IPS-15b (cell line): ENCODE results near the gene PRKCA.

Experiments used
- H3K27me3 ChIP-seq: one replicate; pipeline ENCODE4 v1.6.1; 2013; ENCODE audit warnings: low read length; ENCODE audit not compliant: control insufficient read depth, insufficient read depth
- H3K36me3 ChIP-seq: one replicate; pipeline ENCODE4 v1.6.1; 2013; ENCODE audit warnings: low read length; ENCODE audit not compliant: control insufficient read depth, insufficient read depth
- H3K4me1 ChIP-seq: one replicate; pipeline ENCODE4 v1.6.1; 2013; ENCODE audit warnings: mild to moderate bottlenecking, low read length; ENCODE audit not compliant: control insufficient read depth, insufficient read depth
- H3K4me3 ChIP-seq: one replicate; pipeline ENCODE4 v1.5.1; 2013; ENCODE audit warnings: low read depth, low read length
- H3K9ac ChIP-seq: one replicate; pipeline ENCODE4 v1.6.1; 2013; ENCODE audit warnings: low read depth, mild to moderate bottlenecking, low read length
- H3K9me3 ChIP-seq: one replicate; pipeline ENCODE4 v1.6.1; 2013; ENCODE audit warnings: mild to moderate bottlenecking, low read length; ENCODE audit not compliant: control insufficient read depth, insufficient read depth

Gene PRKCA

GRCh38 chr17:66638707-66639479 is 336.5 kb downstream of the PRKCA start:
- Histone ChIP-seq H3K4me3 (no peak overlapping the region), H3K4me1 (peaks cover 1% of the 10 kb centered on the region), H3K9ac (no peak overlapping the region), H3K36me3 (no peaks in the 10 kb centered on the region), H3K9me3 (no peaks in the 10 kb centered on the region), H3K27me3 (no peaks in the 10 kb centered on the region)

DNA sequence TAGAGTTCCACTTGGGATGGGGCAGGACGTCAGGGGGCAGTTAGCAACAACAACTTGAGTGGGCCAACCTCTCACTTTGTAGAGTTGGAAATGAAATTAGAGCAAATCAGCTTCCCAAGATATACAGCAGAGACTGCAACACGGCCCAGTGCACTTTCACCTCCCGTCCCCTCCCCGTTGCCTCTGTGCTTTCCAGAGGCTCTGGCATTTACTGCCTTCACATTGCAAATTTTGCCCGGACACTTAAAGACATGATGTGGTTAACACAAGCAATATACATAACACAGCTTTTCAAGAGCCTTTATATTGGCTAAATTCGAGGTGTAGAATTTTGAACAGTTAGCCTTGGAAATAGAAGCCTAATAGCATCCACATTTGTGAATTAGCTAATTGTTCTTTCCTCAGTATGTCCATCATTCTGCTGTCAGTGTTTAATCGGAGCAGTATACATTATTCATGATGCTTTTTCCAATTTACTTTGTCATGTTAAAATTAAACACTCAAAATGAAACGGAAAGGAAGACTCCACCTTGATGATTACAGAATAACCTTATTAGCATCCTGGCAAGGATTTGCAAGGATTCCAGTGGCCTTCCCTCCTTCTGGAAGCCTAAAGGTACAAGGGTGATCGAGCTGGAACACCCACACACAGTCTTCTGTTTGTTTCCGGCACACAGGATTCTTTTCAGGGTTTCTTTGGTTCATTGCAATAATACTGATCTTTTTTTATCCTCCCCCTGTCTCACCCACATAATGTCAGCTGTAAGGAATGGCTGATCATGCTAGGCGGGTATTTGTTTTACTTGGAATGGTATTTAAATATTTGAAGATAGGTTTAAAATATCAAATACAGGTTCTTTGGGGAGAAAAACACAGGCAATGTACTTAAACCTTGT is 341.6 kb downstream of the PRKCA start:
- Histone ChIP-seq H3K9me3 (no peaks in the 10 kb centered on the region), H3K4me1 (peaks cover 4% of the 10 kb centered on the region), H3K4me3 (no peak overlapping the region), H3K36me3 (no peaks in the 10 kb centered on the region), H3K9ac (no peak overlapping the region), H3K27me3 (no peaks in the 10 kb centered on the region)

DNA sequence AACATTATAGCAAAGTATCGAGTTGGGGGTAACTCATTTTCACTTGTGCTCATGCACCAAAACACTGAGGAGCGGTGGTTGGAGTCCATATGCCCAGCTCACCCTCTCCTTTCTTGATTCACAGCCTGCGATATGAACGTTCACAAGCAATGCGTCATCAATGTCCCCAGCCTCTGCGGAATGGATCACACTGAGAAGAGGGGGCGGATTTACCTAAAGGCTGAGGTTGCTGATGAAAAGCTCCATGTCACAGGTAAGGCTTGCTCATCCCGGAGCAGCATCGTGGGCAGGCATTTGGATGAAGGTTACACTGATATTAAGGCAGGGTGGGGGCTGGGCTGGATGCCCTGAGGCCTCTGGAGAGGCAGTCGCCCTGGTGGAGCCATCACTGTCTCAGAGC is 342.8 kb downstream of the PRKCA start:
- peaks cover 4% of the 10 kb centered on the region for H3K4me1 ChIP-seq
- no peak overlapping the region for H3K9ac ChIP-seq

DNA sequence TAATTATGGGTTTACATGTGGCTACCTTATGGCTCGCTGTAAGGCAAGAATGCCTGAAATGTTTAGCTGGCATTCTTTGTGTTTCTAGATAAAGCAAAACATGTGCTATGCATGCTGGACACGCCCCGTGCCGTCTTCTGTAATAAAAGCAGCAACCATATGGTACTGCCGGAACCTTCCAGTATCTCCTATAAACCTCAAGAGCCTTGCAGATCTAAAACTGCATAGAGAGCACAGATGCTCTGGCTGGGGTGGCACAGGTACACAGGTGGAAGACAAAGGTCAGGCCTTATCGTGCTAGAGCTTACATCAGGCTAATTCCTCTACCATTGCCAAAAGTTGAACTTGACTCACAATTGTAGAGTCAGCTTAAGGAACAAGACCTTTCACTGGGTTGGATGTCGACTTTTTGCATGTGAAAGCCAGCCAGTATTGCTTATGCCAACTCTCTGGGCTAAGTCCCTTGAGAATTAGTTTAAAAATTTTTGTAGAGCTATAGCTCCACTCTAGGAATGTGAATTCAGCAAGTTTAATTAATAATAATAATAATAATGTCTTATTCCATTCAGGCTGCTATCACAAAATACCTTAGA is 345.1 kb downstream of the PRKCA start:
- H3K36me3 ChIP-seq: no peaks in the 10 kb centered on the region
- no peak overlapping the region for H3K9ac ChIP-seq
- H3K4me1 ChIP-seq: peaks cover 4% of the 10 kb centered on the region
- H3K9me3 ChIP-seq: no peaks in the 10 kb centered on the region
- no peaks in the 10 kb centered on the region for H3K27me3 ChIP-seq
- no peak overlapping the region for H3K4me3 ChIP-seq

More for the DNA sequence above, 342.8 kb downstream of the PRKCA start:
- Histone ChIP-seq H3K4me3 (no peak overlapping the region), H3K36me3 (no peaks in the 10 kb centered on the region), H3K27me3 (no peaks in the 10 kb centered on the region), H3K9me3 (no peaks in the 10 kb centered on the region)

GRCh38 chr17:66649818-66650543 is 347.6 kb downstream of the PRKCA start:
- H3K9ac ChIP-seq: no peak overlapping the region
- H3K4me3 ChIP-seq: no peak overlapping the region
- H3K36me3 ChIP-seq: no peaks in the 10 kb centered on the region
- no peaks in the 10 kb centered on the region for H3K4me1 ChIP-seq
- no peaks in the 10 kb centered on the region for H3K9me3 ChIP-seq
- H3K27me3 ChIP-seq: no peaks in the 10 kb centered on the region

- Histone ChIP-seq H3K4me3 (no peak overlapping the region), H3K27me3 (no peaks in the 10 kb centered on the region), H3K36me3 (no peaks in the 10 kb centered on the region), H3K9ac (no peak overlapping the region), H3K9me3 (no peaks in the 10 kb centered on the region), H3K4me1 (no peaks in the 10 kb centered on the region)
These were observed 348.1 kb downstream of the PRKCA start for GRCh38 chr17:66650544-66650877.

DNA sequence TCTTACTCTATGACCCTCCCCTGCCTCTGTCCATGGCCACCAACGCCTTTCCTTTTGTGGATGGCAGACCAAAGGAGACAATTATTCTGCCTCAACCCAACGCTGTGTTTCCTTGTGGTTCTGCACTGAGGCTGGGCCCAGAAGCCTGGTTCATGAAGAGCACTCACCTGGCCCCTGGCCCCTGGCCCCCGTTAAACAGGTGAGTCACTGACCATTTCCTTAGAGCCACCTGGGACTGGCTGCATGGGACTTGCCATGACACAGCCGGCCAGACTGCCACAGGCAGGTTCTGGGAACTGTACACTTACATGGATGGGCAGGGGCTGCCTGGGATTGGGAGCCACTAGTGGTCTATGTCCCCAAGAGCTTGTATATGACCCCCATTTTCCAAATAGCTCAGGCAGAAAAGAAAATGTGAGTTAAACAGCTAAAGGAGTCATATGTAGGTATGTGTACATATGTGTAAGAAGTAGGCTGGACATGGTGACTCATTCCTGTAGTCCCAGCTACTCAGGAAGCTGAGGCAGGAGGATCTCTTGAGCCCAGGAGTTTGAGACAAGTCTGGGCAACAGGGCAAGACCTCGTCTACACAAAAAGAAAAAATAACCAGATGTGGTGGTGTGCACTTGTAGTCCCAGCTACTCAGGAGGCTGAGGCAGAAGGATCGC is 350.6 kb downstream of the PRKCA start:
- no peaks in the 10 kb centered on the region for H3K9me3 ChIP-seq
- no peak overlapping the region for H3K4me3 ChIP-seq
- H3K9ac ChIP-seq: no peak overlapping the region
- H3K4me1 ChIP-seq: no peaks in the 10 kb centered on the region
- H3K27me3 ChIP-seq: no peaks in the 10 kb centered on the region
- H3K36me3 ChIP-seq: no peaks in the 10 kb centered on the region

DNA sequence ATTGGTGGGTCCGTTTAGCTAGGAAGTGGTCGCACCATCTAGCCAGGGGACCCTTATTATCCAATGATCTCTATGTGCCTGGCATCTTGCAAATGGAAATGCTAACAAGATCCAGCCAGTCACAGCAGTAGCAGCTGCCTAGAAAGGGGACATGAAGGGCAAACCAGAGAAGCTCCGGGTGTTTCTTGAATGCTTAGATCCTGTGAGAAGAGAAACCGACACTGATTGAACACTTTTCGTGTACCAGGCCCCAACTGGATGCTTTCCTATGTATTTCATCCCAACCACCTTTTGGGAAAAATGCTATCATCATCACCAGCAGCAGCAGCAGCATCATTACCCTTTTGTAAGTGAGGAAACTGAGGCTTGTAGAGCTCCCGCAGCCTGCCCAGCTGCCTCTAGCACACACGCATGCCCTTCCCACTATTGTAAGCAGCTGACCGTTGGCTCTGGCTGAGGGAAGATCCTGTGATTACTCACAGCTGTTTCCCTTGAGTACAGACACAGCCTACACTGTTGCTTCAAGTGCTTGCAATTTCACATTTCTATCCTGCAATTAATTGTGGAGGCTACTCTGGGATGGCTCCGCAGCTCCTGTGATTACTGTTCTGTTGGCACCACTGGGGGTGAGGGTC is 351.8 kb downstream of the PRKCA start:
- no peak overlapping the region for H3K4me3 ChIP-seq
- H3K9me3 ChIP-seq: no peaks in the 10 kb centered on the region
- no peaks in the 10 kb centered on the region for H3K4me1 ChIP-seq
- no peak overlapping the region for H3K9ac ChIP-seq
- H3K36me3 ChIP-seq: no peaks in the 10 kb centered on the region
- H3K27me3 ChIP-seq: no peaks in the 10 kb centered on the region

DNA sequence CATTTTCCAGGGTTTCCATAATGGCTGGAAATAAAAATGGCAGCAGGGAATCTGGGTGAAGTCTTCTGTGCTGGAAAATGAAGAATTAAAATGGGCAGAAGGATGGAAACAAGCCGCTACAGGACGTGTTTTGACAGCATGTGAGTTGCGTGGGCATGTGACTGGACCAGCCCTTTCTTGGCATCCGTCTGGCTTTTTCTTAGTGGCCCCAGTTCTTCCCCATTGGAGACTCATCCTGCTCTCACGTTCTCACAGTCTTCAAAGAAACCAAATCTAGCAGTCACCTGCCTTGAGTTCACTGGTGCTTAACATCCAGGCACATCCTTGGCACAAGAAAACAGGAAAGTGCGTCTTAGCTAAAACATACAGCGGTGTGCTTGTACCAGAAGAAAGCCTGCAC is 352.4 kb downstream of the PRKCA start:
- H3K4me3 ChIP-seq: no peak overlapping the region
- H3K36me3 ChIP-seq: no peaks in the 10 kb centered on the region
- no peak overlapping the region for H3K9ac ChIP-seq
- no peaks in the 10 kb centered on the region for H3K4me1 ChIP-seq
- H3K9me3 ChIP-seq: no peaks in the 10 kb centered on the region
- no peaks in the 10 kb centered on the region for H3K27me3 ChIP-seq

DNA sequence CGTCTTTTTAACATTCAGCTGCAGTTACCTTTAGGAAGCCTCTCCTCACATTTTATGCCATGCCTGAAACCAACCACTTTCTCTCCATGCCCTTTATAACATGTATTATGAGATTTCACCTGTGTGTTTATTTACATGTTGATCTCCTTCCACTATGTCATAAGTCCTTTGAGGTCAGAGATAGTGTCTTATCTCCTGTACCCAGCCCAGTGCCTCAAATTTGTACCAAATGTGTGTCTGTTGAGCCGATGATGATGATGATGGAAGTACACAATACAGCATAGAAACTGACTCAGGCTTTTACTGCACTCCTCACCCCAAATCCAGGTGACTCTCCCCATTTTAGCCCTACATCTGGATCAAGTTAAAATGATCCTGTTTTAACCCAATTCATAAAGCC is 353.0 kb downstream of the PRKCA start:
- H3K9ac ChIP-seq: no peak overlapping the region
- H3K4me1 ChIP-seq: no peaks in the 10 kb centered on the region
- no peak overlapping the region for H3K4me3 ChIP-seq
- H3K9me3 ChIP-seq: no peaks in the 10 kb centered on the region
- no peaks in the 10 kb centered on the region for H3K27me3 ChIP-seq
- H3K36me3 ChIP-seq: no peaks in the 10 kb centered on the region

GRCh38 chr17:66655861-66656260 is 353.4 kb downstream of the PRKCA start:
- Histone ChIP-seq H3K4me1 (no peaks in the 10 kb centered on the region), H3K9ac (no peak overlapping the region), H3K36me3 (no peaks in the 10 kb centered on the region), H3K27me3 (no peaks in the 10 kb centered on the region), H3K9me3 (no peaks in the 10 kb centered on the region), H3K4me3 (no peak overlapping the region)
